GM10266 (cell line): ENCODE results near the gene CYBA.

Experiments
- DNase-seq: peaks from one replicate; pipeline ENCODE4 v3.0.0; 2012; ENCODE audit errors: extremely low spot score
- CTCF ChIP-seq: IDR thresholded peaks from 2 replicates; pipeline ENCODE4 v1.5.1; 2012; ENCODE audit warnings: mild to moderate bottlenecking, low read depth; ENCODE audit not compliant: control insufficient read depth, insufficient read depth; ENCODE audit errors: missing control alignments

Gene CYBA

GRCh38 chr16:88695753-88696152 lies 44.9 kb upstream of the CYBA start:
- no peak for DNase-seq
- no peak for TF ChIP-seq CTCF

- DNase-seq, result no peak
- TF ChIP-seq CTCF, result no peak
Measured at GRCh38 chr16:88695218-88695617, 44.4 kb upstream of the CYBA start.

- TF ChIP-seq CTCF, result no peak
- no peak for DNase-seq
Measured at GRCh38 chr16:88694221-88695087, 43.6 kb upstream of the CYBA start.

GRCh38 chr16:88693420-88694177 lies 42.7 kb upstream of the CYBA start:
- TF ChIP-seq CTCF, result no peak

GRCh38 chr16:88692861-88693260 lies 42.0 kb upstream of the CYBA start:
- no peak for DNase-seq
- no peak for TF ChIP-seq CTCF

More at GRCh38 chr16:88693420-88694177, 42.7 kb upstream of the CYBA start:
- no peak for DNase-seq

GRCh38 chr16:88691924-88692560 lies 41.2 kb upstream of the CYBA start:
- DNase-seq, result no peak
- TF ChIP-seq CTCF, result no peak
